Astrocyte of the cerebellum (primary cell): Measurements from ENCODE around the gene CCM2.

Experiments
- DNase-seq: peaks from one replicate; pipeline ENCODE4 v3.0.0-alpha.2; 2011; ENCODE audit warnings: low read depth
- H3K4me3 ChIP-seq: 2 replicates; pipeline ENCODE4 v1.5.1; 2011; ENCODE audit warnings: mild to moderate bottlenecking, low read depth, low read length, moderate library complexity
- CTCF ChIP-seq: IDR thresholded peaks from 2 replicates; pipeline ENCODE4 v1.5.1; 2012; ENCODE audit warnings: low read length, low read depth, moderate library complexity, mild to moderate bottlenecking; ENCODE audit errors: missing control alignments
- in situ Hi-C: cut with HindIII; loops from 2 replicates; pipeline ENCODE4 v1.10.0; 2017; ENCODE audit warnings: low sequenced_read_pairs

The CCM2 gene

GRCh38 chr7:44995555-44996493 lies 4.2 kb upstream of the CCM2 start:
- no peak for TF ChIP-seq CTCF
- in situ Hi-C loops, result no loop called here
- no peak overlapping the region for H3K4me3 ChIP-seq
- DNase-seq, result no peak

DNA sequence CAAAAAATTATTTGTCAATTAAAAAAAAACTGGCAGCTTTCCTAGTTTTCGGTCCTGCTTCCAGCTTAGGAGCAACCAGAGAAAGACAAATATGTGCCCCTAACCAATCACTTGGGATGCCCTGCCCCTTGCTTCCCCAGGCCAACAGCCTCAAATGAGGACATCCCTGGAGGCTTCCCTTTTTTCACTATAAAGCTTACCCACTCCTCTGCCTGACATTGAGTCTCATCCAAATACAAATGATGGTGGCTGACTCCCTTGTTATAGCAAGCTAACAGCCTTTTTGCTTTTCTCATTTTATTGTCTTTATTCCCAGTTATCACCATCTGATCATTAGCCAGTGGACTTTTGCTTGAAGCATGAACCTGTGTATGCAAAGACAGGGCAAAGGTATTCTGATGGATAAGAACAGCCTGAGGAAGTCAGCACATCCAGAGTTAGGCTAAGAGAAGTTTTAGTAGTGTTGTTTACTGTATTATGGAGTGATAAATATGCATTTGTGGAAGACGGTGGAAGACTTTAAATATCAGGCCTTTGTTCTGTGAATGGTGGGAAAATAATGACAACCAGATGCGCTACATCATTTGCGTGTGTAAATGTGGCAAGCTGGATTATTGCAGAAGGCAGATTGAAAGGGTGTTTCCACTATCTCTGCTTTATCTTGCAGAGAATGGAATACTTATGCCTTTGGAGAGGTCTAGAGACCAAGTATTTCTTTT lies 1.7 kb upstream of the CCM2 start:
- DNase-seq, result no peak

GRCh38 chr7:44999245-45000092 lies 532 bp upstream of the CCM2 start:
- in situ Hi-C loops, result no loop called here

More for the DNA sequence above, 1.7 kb upstream of the CCM2 start:
- TF ChIP-seq CTCF, result no peak
- in situ Hi-C loops, result no loop called here
- no peak overlapping the region for H3K4me3 ChIP-seq

GRCh38 chr7:45001138-45001694 lies 1.2 kb downstream of the CCM2 start:
- H3K4me3 ChIP-seq, result peak overlapping the region; percentile 69
- in situ Hi-C loops, result no loop called here
- TF ChIP-seq CTCF, result no peak
- DNase-seq, result no peak

More at GRCh38 chr7:44999245-45000092, 532 bp upstream of the CCM2 start:
- peak; percentile 98 for DNase-seq
- H3K4me3 ChIP-seq, result peak overlapping the region; percentile 61
- TF ChIP-seq CTCF, result no peak

GRCh38 chr7:45001826-45002225 lies 1.8 kb downstream of the CCM2 start:
- in situ Hi-C loops, result no loop called here
- no peak overlapping the region for H3K4me3 ChIP-seq
- TF ChIP-seq CTCF, result no peak
- DNase-seq, result no peak

DNA sequence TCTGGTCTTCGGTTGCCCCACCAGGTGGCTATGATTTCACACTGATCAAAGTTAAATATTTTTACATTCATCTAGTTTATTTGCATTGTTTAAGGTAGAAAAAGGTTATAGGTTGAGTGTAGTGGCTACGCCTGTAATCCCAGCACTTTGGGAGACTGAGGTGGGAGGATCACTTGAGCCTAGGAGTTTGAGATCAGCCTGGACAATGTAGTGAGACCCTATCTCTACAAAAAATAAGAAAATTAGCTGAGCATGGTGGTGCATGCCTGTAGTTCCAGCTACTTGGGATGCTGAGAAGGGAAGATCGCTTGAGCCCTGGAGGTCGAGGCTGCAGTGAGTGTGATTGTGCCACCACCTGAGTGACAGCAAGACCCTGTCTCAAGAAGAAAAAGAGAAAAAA lies 3.8 kb downstream of the CCM2 start:
- in situ Hi-C loops, result no loop called here

More for the DNA sequence above, 3.8 kb downstream of the CCM2 start:
- no peak overlapping the region for H3K4me3 ChIP-seq
- no peak for DNase-seq
- no peak for TF ChIP-seq CTCF
